HEK293 (cell line): Measurements from ENCODE around the gene CCDC124.

Source experiments
- GLIS2 ChIP-seq: fragments of 450-650 bp; formaldehyde crosslinking; IDR thresholded peaks from 2 replicates; pipeline ENCODE4 v1.5.1; 2016; ENCODE audit warnings: missing biosample characterization, missing genetic modification characterization
- HOXC10 ChIP-seq: sonication (generic); formaldehyde crosslinking; IDR thresholded peaks from 2 replicates; pipeline ENCODE4 v1.8.1; 2023; ENCODE audit warnings: mild to moderate bottlenecking, missing genetic modification reagents
- KLF8 ChIP-seq: fragments of 450-650 bp; formaldehyde crosslinking; IDR thresholded peaks from 2 replicates; pipeline ENCODE4 v1.5.1; 2016; ENCODE audit warnings: missing biosample characterization, missing genetic modification characterization
- PATZ1 ChIP-seq: fragments of 450-650 bp; formaldehyde crosslinking; IDR thresholded peaks from 2 replicates; pipeline ENCODE4 v1.5.1; 2016; ENCODE audit warnings: missing biosample characterization, missing genetic modification characterization
- PRDM1 ChIP-seq: fragments of 450-650 bp; formaldehyde crosslinking; IDR thresholded peaks from 2 replicates; pipeline ENCODE4; 2016; ENCODE audit warnings: missing biosample characterization, missing genetic modification characterization
- YY2 ChIP-seq: fragments of 450-650 bp; formaldehyde crosslinking; IDR thresholded peaks from 2 replicates; pipeline ENCODE4 v1.5.1; 2016; ENCODE audit warnings: missing biosample characterization, missing genetic modification characterization
- ZBTB17 ChIP-seq: fragments of 450-650 bp; formaldehyde crosslinking; IDR thresholded peaks from 2 replicates; pipeline ENCODE4 v1.5.1; 2016; ENCODE audit warnings: missing biosample characterization, missing genetic modification characterization
- ZBTB44 ChIP-seq: fragments of 450-650 bp; IDR thresholded peaks from 2 replicates; pipeline ENCODE4 v1.5.1; 2018; ENCODE audit warnings: missing biosample characterization, mild to moderate bottlenecking, missing genetic modification characterization
- ZBTB48 ChIP-seq: fragments of 450-650 bp; formaldehyde crosslinking; IDR thresholded peaks from 2 replicates; pipeline ENCODE4 v1.5.1; 2016; ENCODE audit warnings: missing biosample characterization, missing genetic modification characterization
- ZFP37 ChIP-seq: fragments of 450-650 bp; formaldehyde crosslinking; IDR thresholded peaks from 2 replicates; pipeline ENCODE4 v1.5.1; 2016; ENCODE audit warnings: missing biosample characterization, missing genetic modification characterization
- ZIC2 ChIP-seq: fragments of 450-650 bp; formaldehyde crosslinking; IDR thresholded peaks from 2 replicates; pipeline ENCODE4 v1.5.1; 2016; ENCODE audit warnings: missing biosample characterization, missing genetic modification characterization
- ZNF10 ChIP-seq: fragments of 450-650 bp; formaldehyde crosslinking; IDR thresholded peaks from 2 replicates; pipeline ENCODE4 v1.5.1; 2017; ENCODE audit warnings: missing biosample characterization, missing genetic modification characterization
- ZNF121 ChIP-seq: fragments of 450-650 bp; formaldehyde crosslinking; IDR thresholded peaks from 2 replicates; pipeline ENCODE4 v1.5.1; 2016; ENCODE audit warnings: missing biosample characterization, missing genetic modification characterization
- ZNF133 ChIP-seq: fragments of 450-650 bp; formaldehyde crosslinking; IDR thresholded peaks from 2 replicates; pipeline ENCODE4 v1.5.1; 2016; ENCODE audit warnings: missing biosample characterization, missing genetic modification characterization
- ZNF140 ChIP-seq: fragments of 450-650 bp; formaldehyde crosslinking; IDR thresholded peaks from 2 replicates; pipeline ENCODE4 v1.5.1; 2016; ENCODE audit warnings: missing biosample characterization, missing genetic modification characterization
- ZNF155 ChIP-seq: fragments of 450-650 bp; formaldehyde crosslinking; IDR thresholded peaks from 2 replicates; pipeline ENCODE4 v1.5.1; 2016; ENCODE audit warnings: missing biosample characterization, missing genetic modification characterization
- ZNF292 ChIP-seq: fragments of 450-650 bp; formaldehyde crosslinking; IDR thresholded peaks from 2 replicates; pipeline ENCODE4 v1.5.1; 2016; ENCODE audit warnings: low read depth, missing biosample characterization, missing genetic modification characterization, borderline replicate concordance
- ZNF555 ChIP-seq: fragments of 450-650 bp; formaldehyde crosslinking; conservative IDR thresholded peaks from 2 replicates; pipeline ENCODE4 v1.5.1; 2017; ENCODE audit warnings: missing biosample characterization, mild to moderate bottlenecking, missing genetic modification characterization, inconsistent platforms
- ZNF571 ChIP-seq: fragments of 450-650 bp; formaldehyde crosslinking; IDR thresholded peaks from 2 replicates; pipeline ENCODE4 v1.5.0; 2017; ENCODE audit warnings: missing biosample characterization, missing genetic modification characterization
- ZNF624 ChIP-seq: fragments of 450-650 bp; formaldehyde crosslinking; IDR thresholded peaks from 2 replicates; pipeline ENCODE4 v1.5.1; 2017; ENCODE audit warnings: missing biosample characterization, missing genetic modification characterization
- ZNF629 ChIP-seq: fragments of 450-650 bp; formaldehyde crosslinking; IDR thresholded peaks from 2 replicates; pipeline ENCODE4 v1.5.1; 2017; ENCODE audit warnings: missing biosample characterization, missing genetic modification characterization
- ZNF654 ChIP-seq: fragments of 450-650 bp; formaldehyde crosslinking; IDR thresholded peaks from 2 replicates; pipeline ENCODE4 v1.5.1; 2016; ENCODE audit warnings: low read depth, missing biosample characterization, missing genetic modification characterization
- ZNF843 ChIP-seq: fragments of 450-650 bp; formaldehyde crosslinking; IDR thresholded peaks from 2 replicates; pipeline ENCODE4 v1.5.1; 2016; ENCODE audit warnings: missing biosample characterization, missing genetic modification characterization
- ZSCAN18 ChIP-seq: fragments of 450-650 bp; formaldehyde crosslinking; IDR thresholded peaks from 2 replicates; pipeline ENCODE4 v1.5.1; 2016; ENCODE audit warnings: missing biosample characterization, missing genetic modification characterization
- TF ChIP-seq, protein P1 (sequence below): fragments of 450-650 bp; formaldehyde crosslinking; IDR thresholded peaks from 2 replicates; pipeline ENCODE4 v1.5.1; 2016; ENCODE audit warnings: missing biosample characterization, missing genetic modification characterization
- TF ChIP-seq, protein P2 (sequence below): sonication (generic); formaldehyde crosslinking; IDR thresholded peaks from 2 replicates; pipeline ENCODE4 v1.8.1; 2022; ENCODE audit warnings: mild to moderate bottlenecking, moderate library complexity, missing genetic modification reagents

The CCDC124 gene

DNA sequence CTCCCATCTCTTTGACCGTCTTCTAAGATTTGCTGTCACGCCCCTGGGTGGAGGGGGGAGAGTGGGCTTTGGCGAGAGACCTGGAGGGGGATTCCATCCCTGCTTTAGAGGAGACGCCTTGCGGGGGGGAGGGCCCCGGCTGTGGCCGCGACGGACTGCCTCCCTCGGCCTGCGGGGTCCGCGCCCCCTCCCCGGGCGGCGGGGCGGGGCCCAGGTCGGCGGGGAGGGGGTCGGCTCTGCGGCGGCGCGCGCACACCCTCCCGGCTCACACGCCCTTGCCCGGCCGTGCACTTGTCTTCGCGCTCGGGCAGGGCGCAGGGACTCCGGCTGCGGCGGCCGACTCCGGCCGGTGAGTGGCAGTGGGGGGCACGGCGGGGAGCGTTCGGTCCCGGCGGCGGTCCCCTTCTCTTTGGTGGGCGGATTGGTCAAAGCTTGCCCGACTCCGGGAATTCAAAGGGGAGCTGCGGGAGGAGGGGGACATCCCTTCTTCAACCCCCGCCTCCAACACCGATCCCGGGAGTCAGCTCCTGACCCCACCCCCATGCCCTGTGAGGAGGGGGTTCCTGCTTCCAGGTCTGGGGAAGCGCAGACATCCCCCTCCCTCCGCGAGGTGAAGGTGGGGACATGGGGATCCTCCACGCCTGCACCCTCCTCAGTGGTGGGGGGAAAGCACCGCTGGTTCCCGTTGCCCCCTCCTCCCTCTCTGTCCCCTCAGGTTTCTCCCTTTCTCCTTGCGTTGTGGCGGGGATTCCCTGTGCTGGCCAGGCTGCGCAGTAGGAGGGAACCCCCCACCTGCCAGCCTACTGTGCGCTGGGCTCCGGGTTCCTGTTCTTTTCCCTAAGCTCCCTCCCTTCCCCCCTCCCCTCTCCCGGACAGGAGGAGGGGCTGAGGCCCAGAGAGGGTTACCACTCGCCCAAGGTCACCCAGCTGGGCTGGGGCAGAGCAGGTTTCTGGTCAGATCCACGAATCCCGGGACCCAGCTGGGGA is 19.5 kb downstream of the CCDC124 start (continued):
- TF ChIP-seq ZBTB44 (tag by site-specific recombination) (no peak), ZSCAN18 (tag by site-specific recombination) (no peak), ZNF10 (tag by site-specific recombination) (no peak), HOXC10 (CRISPR knock-in tag) (no peak), ZNF292 (no peak), ZFP37 (tag by site-specific recombination) (no peak), PRDM1 (tag by site-specific recombination) (peak; percentile 32; the same call in 1 of the 2 replicates), ZBTB17 (tag by site-specific recombination) (0 out of 2 replicates have a peak, but pooled peaks have one; percentile 10), ZNF843 (tag by site-specific recombination) (no peak), ZNF624 (no peak), KLF8 (tag by site-specific recombination) (no peak), ZNF155 (tag by site-specific recombination) (no peak), ZNF140 (tag by site-specific recombination) (no peak), ZNF571 (tag by site-specific recombination) (no peak), PATZ1 (tag by site-specific recombination) (peak; percentile 89), ZNF555 (tag by site-specific recombination) (no peak), ZBTB48 (tag by site-specific recombination) (no peak), ZNF121 (tag by site-specific recombination) (no peak), YY2 (tag by site-specific recombination) (no peak), ZNF133 (tag by site-specific recombination) (no peak), GLIS2 (tag by site-specific recombination) (peak; percentile 21; the same call in 1 of the 2 replicates), ZNF654 (tag by site-specific recombination) (no peak), ZIC2 (tag by site-specific recombination) (peak; percentile 72), ZNF629 (tag by site-specific recombination) (no peak)
- TF ChIP-seq, protein P1, sequence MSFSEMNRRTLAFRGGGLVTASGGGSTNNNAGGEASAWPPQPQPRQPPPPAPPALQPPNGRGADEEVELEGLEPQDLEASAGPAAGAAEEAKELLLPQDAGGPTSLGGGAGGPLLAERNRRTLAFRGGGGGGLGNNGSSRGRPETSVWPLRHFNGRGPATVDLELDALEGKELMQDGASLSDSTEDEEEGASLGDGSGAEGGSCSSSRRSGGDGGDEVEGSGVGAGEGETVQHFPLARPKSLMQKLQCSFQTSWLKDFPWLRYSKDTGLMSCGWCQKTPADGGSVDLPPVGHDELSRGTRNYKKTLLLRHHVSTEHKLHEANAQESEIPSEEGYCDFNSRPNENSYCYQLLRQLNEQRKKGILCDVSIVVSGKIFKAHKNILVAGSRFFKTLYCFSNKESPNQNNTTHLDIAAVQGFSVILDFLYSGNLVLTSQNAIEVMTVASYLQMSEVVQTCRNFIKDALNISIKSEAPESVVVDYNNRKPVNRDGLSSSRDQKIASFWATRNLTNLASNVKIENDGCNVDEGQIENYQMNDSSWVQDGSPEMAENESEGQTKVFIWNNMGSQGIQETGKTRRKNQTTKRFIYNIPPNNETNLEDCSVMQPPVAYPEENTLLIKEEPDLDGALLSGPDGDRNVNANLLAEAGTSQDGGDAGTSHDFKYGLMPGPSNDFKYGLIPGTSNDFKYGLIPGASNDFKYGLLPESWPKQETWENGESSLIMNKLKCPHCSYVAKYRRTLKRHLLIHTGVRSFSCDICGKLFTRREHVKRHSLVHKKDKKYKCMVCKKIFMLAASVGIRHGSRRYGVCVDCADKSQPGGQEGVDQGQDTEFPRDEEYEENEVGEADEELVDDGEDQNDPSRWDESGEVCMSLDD: no peak; the same call in 1 of the 2 replicates
- TF ChIP-seq, protein P2, sequence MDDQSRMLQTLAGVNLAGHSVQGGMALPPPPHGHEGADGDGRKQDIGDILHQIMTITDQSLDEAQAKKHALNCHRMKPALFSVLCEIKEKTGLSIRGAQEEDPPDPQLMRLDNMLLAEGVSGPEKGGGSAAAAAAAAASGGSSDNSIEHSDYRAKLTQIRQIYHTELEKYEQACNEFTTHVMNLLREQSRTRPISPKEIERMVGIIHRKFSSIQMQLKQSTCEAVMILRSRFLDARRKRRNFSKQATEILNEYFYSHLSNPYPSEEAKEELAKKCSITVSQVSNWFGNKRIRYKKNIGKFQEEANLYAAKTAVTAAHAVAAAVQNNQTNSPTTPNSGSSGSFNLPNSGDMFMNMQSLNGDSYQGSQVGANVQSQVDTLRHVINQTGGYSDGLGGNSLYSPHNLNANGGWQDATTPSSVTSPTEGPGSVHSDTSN (CRISPR knock-in tag): no peak
